SK-N-SH (cell line): Measurements from ENCODE around the gene FOCAD. TPM values are rescaled to one million over a fixed set of nuclear protein-coding genes. Genes with fewer than 3 reads are reported as not detected.

Source experiments
- CTCF ChIA-PET: fragments of 300-600, 350-600 bp; formaldehyde crosslinking; extraction: SDS; loops from one replicate; lab custom pipeline; 2021; lab: Yijun Ruan, JAX
- POLR2A ChIA-PET: fragments of 350-600 bp; sonication (Branson Sonifier 250); formaldehyde crosslinking; extraction: SDS; loops from one replicate; lab custom pipeline; 2020; ENCODE audit warnings: antibody characterized with exemption, inconsistent platforms; lab: Yijun Ruan, JAX
- DNase-seq: peaks from one replicate; pipeline ENCODE4 v3.0.0; 2012
- H2AFZ ChIP-seq: fragments of 200-600 bp; sonication (generic); 2 replicates; pipeline ENCODE4 v1.8.1; 2016; ENCODE audit warnings: antibody characterized with exemption, mild to moderate bottlenecking, low read depth
- H3F3A ChIP-seq: fragments of 200-600 bp; sonication (generic); replicated peaks from 2 replicates; pipeline ENCODE3; 2016; ENCODE audit warnings: antibody characterized with exemption, mild to moderate bottlenecking; ENCODE audit not compliant: insufficient read depth
- H3K27ac ChIP-seq, 2 experiments: fragments of 200-500 bp in 1 of 2; fragments of 200-600 bp in 1 of 2; sonication (Bioruptor generic) in 1 of 2; sonication (generic), shearing (Covaris generic) in 1 of 2; 2 replicates each; pipeline versions ENCODE4 v1.5.1 to v1.6.1; 2014 to 2016; ENCODE audit warnings: low read depth in 2 of 2, inconsistent platforms in 1 of 2, low read length in 1 of 2, mild to moderate bottlenecking in 1 of 2, mixed read lengths in 1 of 2
- H3K27me3 ChIP-seq: fragments of 200-600 bp; sonication (generic), shearing (Covaris generic); 2 replicates; pipeline ENCODE4 v1.6.1; 2016; ENCODE audit warnings: mixed run types; ENCODE audit not compliant: insufficient read depth
- H3K36me3 ChIP-seq, 2 experiments: fragments of 200-500 bp in 1 of 2; fragments of 200-600 bp in 1 of 2; sonication (Bioruptor generic) in 1 of 2; sonication (generic) in 1 of 2; replicated peaks in 1 of 2; 2 replicates each; pipeline versions ENCODE3 to v1.5.1; 2014 to 2016; ENCODE audit warnings: low read length in 1 of 2, mild to moderate bottlenecking in 1 of 2; ENCODE audit not compliant: insufficient read depth in 2 of 2, control insufficient read depth in 1 of 2
- H3K4me1 ChIP-seq, 2 experiments: fragments of 200-500 bp in 1 of 2; fragments of 200-600 bp in 1 of 2; sonication (Bioruptor generic) in 1 of 2; sonication (generic), shearing (Covaris generic) in 1 of 2; 2 replicates each; pipeline versions ENCODE4 v1.5.1 to v1.6.1; 2014 to 2016; ENCODE audit warnings: low read depth in 1 of 2, low read length in 1 of 2, mixed run types in 1 of 2; ENCODE audit not compliant: insufficient read depth in 2 of 2, control insufficient read depth in 1 of 2
- H3K4me2 ChIP-seq: fragments of 200-600 bp; sonication (generic), shearing (Covaris generic); 2 replicates; pipeline ENCODE4 v1.6.1; 2017; ENCODE audit warnings: mixed run types
- H3K4me3 ChIP-seq, 2 experiments: fragments of 200-500 bp in 1 of 2; fragments of 200-600 bp in 1 of 2; sonication (Bioruptor generic) in 1 of 2; sonication (generic), shearing (Covaris generic) in 1 of 2; 2 replicates each; pipeline versions ENCODE4 v1.5.1 to v1.8.1; 2014 to 2016; ENCODE audit warnings: low read depth in 2 of 2, inconsistent platforms in 1 of 2, low read length in 1 of 2, mild to moderate bottlenecking in 1 of 2, mixed read lengths in 1 of 2, moderate library complexity in 1 of 2
- H3K79me2 ChIP-seq: fragments of 200-600 bp; sonication (generic); 2 replicates; pipeline ENCODE4 v1.8.1; 2017; ENCODE audit warnings: mild to moderate bottlenecking; ENCODE audit not compliant: insufficient read depth
- H3K9ac ChIP-seq: fragments of 200-600 bp; sonication (generic); 2 replicates; pipeline ENCODE4 v1.6.1; 2017; ENCODE audit warnings: mixed run types
- H3K9me2 ChIP-seq: fragments of 200-600 bp; sonication (generic); 2 replicates; pipeline ENCODE4 v1.6.1; 2017; ENCODE audit warnings: mixed run types
- H3K9me3 ChIP-seq: fragments of 200-600 bp; sonication (generic); 2 replicates; pipeline ENCODE4 v1.6.1; 2017; ENCODE audit warnings: mixed run types, mild to moderate bottlenecking, moderate library complexity
- H4K20me1 ChIP-seq: fragments of 200-600 bp; sonication (generic); 2 replicates; pipeline ENCODE4 v1.6.1; 2017; ENCODE audit warnings: mild to moderate bottlenecking, mixed run types; ENCODE audit not compliant: insufficient read depth
- CTCF ChIP-seq: fragments of 200-600 bp; sonication (generic); IDR thresholded peaks from 2 replicates; pipeline ENCODE4 v1.6.1; 2017; ENCODE audit warnings: antibody characterized with exemption, mild to moderate bottlenecking, moderate library complexity
- FOXJ3 ChIP-seq: sonication (generic); formaldehyde crosslinking; IDR thresholded peaks from 2 replicates; pipeline ENCODE4 v1.5.1; 2020; ENCODE audit warnings: mild to moderate bottlenecking, missing genetic modification reagents
- POLR2AphosphoS5 ChIP-seq: IDR thresholded peaks from 2 replicates; pipeline ENCODE4 v1.6.1; 2012; ENCODE audit warnings: low read depth, low read length
- RAD21 ChIP-seq: IDR thresholded peaks from 2 replicates; pipeline ENCODE4 v1.6.1; 2012; ENCODE audit warnings: mild to moderate bottlenecking, low read length
- SIN3A ChIP-seq: IDR thresholded peaks from 2 replicates; pipeline ENCODE4 v1.6.1; 2012; ENCODE audit warnings: low read depth, mild to moderate bottlenecking, low read length, moderate library complexity, borderline replicate concordance
- SMC3 ChIP-seq: IDR thresholded peaks from 2 replicates; pipeline ENCODE4 v1.6.1; 2012; ENCODE audit warnings: low read depth, low read length, improper control_type of control experiment
- WGBS: methylation state at CpG from one replicate; pipeline ENCODE4 v1.1.6; 2017; ENCODE audit warnings: low lambda C conversion rate; 5-methylcytosine and 5-hydroxymethylcytosine counted together
- polyA plus RNA-seq, 3 experiments: library from polyadenylated mRNA; depleted of rRNA; stranded (reverse); fragments of >200 nt; gene quantifications; 2 replicates each; pipeline ENCODE4 v1.2.3, GENCODE V29; 2012

The FOCAD gene
- polyA plus RNA-seq, 1 of the 3 experiments (the other 2 are of a cell fraction) = 15.8 TPM

- TF ChIP-seq SMC3 = no peak
- no peak for TF ChIP-seq POLR2AphosphoS5
- peak; percentile 24; the same call in 1 of the 2 replicates for TF ChIP-seq CTCF
- peak; percentile 33; the same call in 1 of the 2 replicates for TF ChIP-seq RAD21
- no peak for TF ChIP-seq FOXJ3 (CRISPR knock-in tag)
- no peak for TF ChIP-seq SIN3A
- WGBS = 95% methylated on average over 2 of the region's 2 CpGs
- Histone ChIP-seq H3F3A (no peaks in the 10 kb centered on the region), H2AFZ (no peak overlapping the region), H3K4me2 (no peak overlapping the region), H3K36me3 (peaks cover 6 to 10% of the 10 kb centered on the region in 2 experiments), H3K79me2 (no peaks in the 10 kb centered on the region), H3K4me1 (no peaks in the 10 kb centered on the region), H3K9ac (no peak overlapping the region), H3K27me3 (no peaks in the 10 kb centered on the region), H3K4me3 (no peak overlapping the region), H3K27ac (no peak overlapping the region), H3K9me3 (no peaks in the 10 kb centered on the region), H4K20me1 (no peaks in the 10 kb centered on the region), H3K9me2 (no peaks in the 10 kb centered on the region)
- no peak for DNase-seq
- CTCF ChIA-PET = interaction anchor here (0.7 to 5.6 kb wide), 9 partner anchors 10 to 524 kb away, joined by 3 to 41 read pairs (median 4); no protein-coding TSS in a partner anchor
- POLR2A ChIA-PET = no interaction called here
These were observed 196.6 kb downstream of the FOCAD start for GRCh38 chr9:20880675-20881074.

- H3K4me2 ChIP-seq = no peak overlapping the region
- H2AFZ ChIP-seq = no peak overlapping the region
- CTCF ChIA-PET = interaction anchor here (0.6 to 8.2 kb wide), 31 partner anchors 9 to 1494 kb away, joined by 3 to 46 read pairs (median 4); partner anchors contain the start of gene MLLT3
- no peaks in the 10 kb centered on the region for H4K20me1 ChIP-seq
- no peaks in the 10 kb centered on the region for H3F3A ChIP-seq
- H3K79me2 ChIP-seq = no peaks in the 10 kb centered on the region
- peak; percentile 17 for DNase-seq
- TF ChIP-seq SMC3 = peak; percentile 68
- peak; percentile 68 for TF ChIP-seq CTCF
- peak; percentile 68 for TF ChIP-seq RAD21
- no peak for TF ChIP-seq SIN3A
- no peaks in the 10 kb centered on the region for H3K9me2 ChIP-seq
- H3K9me3 ChIP-seq = no peaks in the 10 kb centered on the region
- H3K4me3 ChIP-seq = no peak overlapping the region; a peak in 1 of 4 replicates
- H3K9ac ChIP-seq = no peak overlapping the region
- whole genome bisulfite sequencing = 83% methylated on average over 5 of the region's 5 CpGs
- no peak overlapping the region for H3K27ac ChIP-seq
- H3K36me3 ChIP-seq = peaks cover 6 to 11% of the 10 kb centered on the region in 2 experiments
- H3K4me1 ChIP-seq = no peaks in the 10 kb centered on the region
- H3K27me3 ChIP-seq = no peaks in the 10 kb centered on the region
- POLR2A ChIA-PET = no interaction called here
These were observed 201.0 kb downstream of the FOCAD start for GRCh38 chr9:20884985-20885593.
